ENCODE data around the gene COTL1. TPM values are rescaled to one million over a fixed set of nuclear protein-coding genes. Genes with fewer than 3 reads are reported as not detected.
A peak's percentile ranks its signal among the peaks of the same experiment; 100 is the strongest.
"Not testable (repeated sequence)": the region's sequence is repeated elsewhere in the genome, so short reads cannot be mapped to it uniquely, and the experiment has no call there.

Gene COTL1
- polyA plus RNA-seq, 2 of the 4 experiments (the other 2 are of a cell fraction): 89.7 to 372 TPM

DNA sequence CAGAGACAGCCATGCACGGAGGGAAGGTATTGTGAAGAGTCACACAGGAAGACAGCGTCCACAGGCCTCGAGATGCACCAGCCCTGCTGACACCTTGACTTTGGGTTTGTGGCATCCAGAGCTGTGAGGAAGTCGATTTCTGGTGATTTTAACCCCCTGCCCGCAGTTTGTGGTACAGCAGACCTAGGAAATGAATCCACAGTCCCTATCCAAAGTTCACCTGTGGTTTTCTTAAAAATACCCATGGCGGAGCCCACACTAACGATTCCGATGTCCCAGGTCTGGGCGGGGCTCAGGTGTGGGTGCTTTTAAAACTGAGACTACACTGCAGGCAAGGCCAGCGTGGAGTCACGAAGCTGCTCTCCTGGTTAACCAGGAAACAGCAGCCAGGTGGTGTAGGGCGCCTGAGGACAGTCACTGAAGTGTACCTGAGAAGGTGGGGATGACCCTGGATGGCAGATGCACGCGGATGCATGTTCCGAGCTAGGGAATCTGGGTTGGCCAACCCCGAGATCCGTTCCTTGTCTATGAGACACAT, 99.0 kb downstream of the COTL1 start (continued):
- TF ChIP-seq, protein P1, sequence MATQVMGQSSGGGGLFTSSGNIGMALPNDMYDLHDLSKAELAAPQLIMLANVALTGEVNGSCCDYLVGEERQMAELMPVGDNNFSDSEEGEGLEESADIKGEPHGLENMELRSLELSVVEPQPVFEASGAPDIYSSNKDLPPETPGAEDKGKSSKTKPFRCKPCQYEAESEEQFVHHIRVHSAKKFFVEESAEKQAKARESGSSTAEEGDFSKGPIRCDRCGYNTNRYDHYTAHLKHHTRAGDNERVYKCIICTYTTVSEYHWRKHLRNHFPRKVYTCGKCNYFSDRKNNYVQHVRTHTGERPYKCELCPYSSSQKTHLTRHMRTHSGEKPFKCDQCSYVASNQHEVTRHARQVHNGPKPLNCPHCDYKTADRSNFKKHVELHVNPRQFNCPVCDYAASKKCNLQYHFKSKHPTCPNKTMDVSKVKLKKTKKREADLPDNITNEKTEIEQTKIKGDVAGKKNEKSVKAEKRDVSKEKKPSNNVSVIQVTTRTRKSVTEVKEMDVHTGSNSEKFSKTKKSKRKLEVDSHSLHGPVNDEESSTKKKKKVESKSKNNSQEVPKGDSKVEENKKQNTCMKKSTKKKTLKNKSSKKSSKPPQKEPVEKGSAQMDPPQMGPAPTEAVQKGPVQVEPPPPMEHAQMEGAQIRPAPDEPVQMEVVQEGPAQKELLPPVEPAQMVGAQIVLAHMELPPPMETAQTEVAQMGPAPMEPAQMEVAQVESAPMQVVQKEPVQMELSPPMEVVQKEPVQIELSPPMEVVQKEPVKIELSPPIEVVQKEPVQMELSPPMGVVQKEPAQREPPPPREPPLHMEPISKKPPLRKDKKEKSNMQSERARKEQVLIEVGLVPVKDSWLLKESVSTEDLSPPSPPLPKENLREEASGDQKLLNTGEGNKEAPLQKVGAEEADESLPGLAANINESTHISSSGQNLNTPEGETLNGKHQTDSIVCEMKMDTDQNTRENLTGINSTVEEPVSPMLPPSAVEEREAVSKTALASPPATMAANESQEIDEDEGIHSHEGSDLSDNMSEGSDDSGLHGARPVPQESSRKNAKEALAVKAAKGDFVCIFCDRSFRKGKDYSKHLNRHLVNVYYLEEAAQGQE (IDR thresholded peaks at IDR 0.05): no peak
- TF ChIP-seq ZNF302 (CRISPR knock-in tag; IDR thresholded peaks at IDR 0.05) (no peak), MYC (IDR thresholded peaks at IDR 0.05; ENCODE audit: borderline replicate concordance, low read length) (no peak)

DNA sequence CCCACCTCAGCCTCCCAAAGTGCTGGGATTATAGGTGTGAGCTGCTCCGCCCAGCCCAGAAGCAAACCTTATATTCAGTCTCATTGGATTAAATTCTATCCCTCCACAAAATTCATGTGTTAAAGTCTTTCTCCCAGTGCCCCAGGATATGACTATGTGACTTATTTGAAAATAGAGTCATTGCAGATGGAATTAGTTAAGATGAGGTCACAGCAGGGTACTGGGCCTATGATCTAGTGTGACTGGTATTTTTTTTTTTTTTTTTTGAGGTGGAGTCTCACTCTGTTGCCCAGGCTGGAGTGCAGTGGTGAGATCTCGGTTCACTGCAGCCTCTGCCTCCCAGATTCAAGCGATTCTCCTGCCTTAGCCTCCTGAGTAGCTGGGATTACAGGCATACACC, 99.7 kb downstream of the COTL1 start:
- CTCF ChIA-PET: interaction anchor here (0.7 to 20.3 kb wide), 7 partner anchors 6 to 331 kb away, joined by 3 to 284 read pairs (median 12); partner anchors contain the start of genes COTL1 and MEAK7
- not testable (repeated sequence) for H3K4me2 ChIP-seq; H3K4me3 ChIP-seq; FAIRE-seq; H3K4me1 ChIP-seq; H3K9me3 ChIP-seq; ATAC-seq; DNase-seq (ENCODE audit: low read depth in 1 of 2, low spot score in 1 of 2)
- POLR2A ChIA-PET: interaction anchor here (0.7 kb wide), 1 partner anchor 334 kb away, joined by 4 read pairs; no protein-coding TSS in a partner anchor
- 73% methylated on average over 3 of the region's 3 CpGs for WGBS (ENCODE audit: missing lambda C conversion rate)
- peak overlapping the region in 1 of 2 experiments; percentile 34; a peak in 1 of 6 replicates for H3K27ac ChIP-seq

DNA sequence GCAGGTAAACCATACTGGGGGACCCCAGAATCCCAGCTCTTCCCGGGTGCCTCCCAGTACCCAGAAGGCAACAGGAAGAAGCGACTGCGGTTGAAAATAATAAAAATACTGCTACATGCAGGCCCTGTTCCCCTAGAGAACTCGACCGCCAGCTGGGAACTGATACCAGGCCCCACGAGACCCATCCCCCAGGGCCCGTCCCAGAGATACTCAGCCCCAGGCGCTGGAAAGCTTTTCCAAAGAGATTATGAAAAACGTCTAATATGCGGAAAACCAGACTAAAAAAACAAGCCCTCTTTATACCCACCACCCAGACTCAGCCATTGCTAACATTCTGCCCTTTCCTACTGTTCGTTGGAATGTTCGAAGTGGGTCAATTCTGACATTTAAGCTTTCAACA, 100.5 kb downstream of the COTL1 start:
- TF ChIP-seq PHF8 (IDR thresholded peaks at IDR 0.05; ENCODE audit: borderline replicate concordance, low read depth) (no peak), SMC3 (IDR thresholded peaks at IDR 0.05) (no peak), CTCF (IDR thresholded peaks at IDR 0.05) (no peak), ZNF302 (CRISPR knock-in tag; IDR thresholded peaks at IDR 0.05) (no peak), USF2 (IDR thresholded peaks at IDR 0.05) (no peak), JUN (IDR thresholded peaks at IDR 0.05) (no peak), HOXA7 (CRISPR knock-in tag; IDR thresholded peaks at IDR 0.05) (no peak), NFE2L2 (conservative IDR thresholded peaks at IDR 0.05; ENCODE audit: low read length) (no peak), CHD2 (IDR thresholded peaks at IDR 0.05; ENCODE audit: low read length, partially characterized antibody) (no peak)
- DNase-seq (ENCODE audit: low read depth in 1 of 2, low spot score in 1 of 2) (no peak), ATAC-seq (no peak), FAIRE-seq (no peak)
- Histone ChIP-seq H3K4me2 (no peak overlapping the region), H3K9me3 (no peaks in the 10 kb centered on the region), H3K4me1 (no peaks in the 10 kb centered on the region), H3K4me3 (no peak overlapping the region), H3K27ac (no peak overlapping the region)
- ChIA-PET CTCF (interaction anchor here (0.7 to 20.3 kb wide), 4 partner anchors 11 to 209 kb away, joined by 3 to 284 read pairs (median 64); partner anchors contain the start of genes COTL1 and MEAK7), POLR2A (no interaction called here)
- WGBS (ENCODE audit: missing lambda C conversion rate): 86% methylated on average over 12 of the region's 12 CpGs

Other genes with a start within 250 kb of the COTL1 start
- gene ATP2C2, start 249.5 kb downstream of the COTL1 start, polyA plus RNA-seq (2011; rRNA removed): 0.17 and 0.28 TPM in 2 replicates
- 0.14 to 0.37 TPM (median 0.29 TPM) in 3 replicates for gene ATP2C2, start 249.5 kb downstream of the COTL1 start, polyA plus RNA-seq (2017; fragmentation: RNase III; extraction: RNeasy Plus Mini Kit Qiagen cat#74134 plus additional on column Dnase treatment)
- gene MEAK7, start 113.4 kb downstream of the COTL1 start, polyA plus RNA-seq (2011; rRNA removed): 26.2 and 31.3 TPM in 2 replicates
- 30.5 to 35.1 TPM (median 32.8 TPM) in 3 replicates for gene MEAK7, start 113.4 kb downstream of the COTL1 start, polyA plus RNA-seq (2017; fragmentation: RNase III; extraction: RNeasy Plus Mini Kit Qiagen cat#74134 plus additional on column Dnase treatment)
- gene KLHL36, start 30.4 kb upstream of the COTL1 start, polyA plus RNA-seq (2011; rRNA removed): 21.0 and 22.3 TPM in 2 replicates
- 19.1 to 21.4 TPM (median 20.0 TPM) in 3 replicates for gene KLHL36, start 30.4 kb upstream of the COTL1 start, polyA plus RNA-seq (2017; fragmentation: RNase III; extraction: RNeasy Plus Mini Kit Qiagen cat#74134 plus additional on column Dnase treatment)
- 93.5 and 144 TPM in 2 replicates for gene USP10, start 81.9 kb upstream of the COTL1 start, polyA plus RNA-seq (2011; rRNA removed)
- 60.6 to 64.2 TPM (median 61.5 TPM) in 3 replicates for gene USP10, start 81.9 kb upstream of the COTL1 start, polyA plus RNA-seq (2017; fragmentation: RNase III; extraction: RNeasy Plus Mini Kit Qiagen cat#74134 plus additional on column Dnase treatment)
- gene CRISPLD2, start 201.9 kb upstream of the COTL1 start, polyA plus RNA-seq (2011; rRNA removed): 0.85 and 0.89 TPM in 2 replicates
- gene CRISPLD2, start 201.9 kb upstream of the COTL1 start, polyA plus RNA-seq (2017; fragmentation: RNase III; extraction: RNeasy Plus Mini Kit Qiagen cat#74134 plus additional on column Dnase treatment): 1.6 to 2.9 TPM (median 2.4 TPM) in 3 replicates

Data from A549 (cell line).